ENCODE measurements around the gene SRPX2.

DNA sequence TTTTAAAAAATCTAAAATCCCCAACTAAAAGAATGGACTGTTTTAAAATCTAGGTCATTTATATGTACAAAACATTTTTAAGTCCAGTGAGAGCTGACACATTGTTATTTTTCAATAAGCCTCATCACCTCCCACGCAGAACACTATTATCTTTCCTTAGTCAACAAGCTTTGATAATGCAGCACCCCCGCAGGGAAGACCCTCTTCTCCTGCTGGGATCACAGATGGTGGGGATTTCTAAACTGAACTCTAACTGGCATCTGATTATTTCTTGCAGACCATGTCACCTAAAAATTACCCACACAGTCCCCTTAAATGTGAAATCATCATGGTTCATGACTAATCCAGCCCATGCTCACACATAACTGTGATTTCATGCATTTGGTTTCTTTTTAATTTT lies 76.3 kb downstream of the SRPX2 start:
- TF ChIP-seq, protein P1, sequence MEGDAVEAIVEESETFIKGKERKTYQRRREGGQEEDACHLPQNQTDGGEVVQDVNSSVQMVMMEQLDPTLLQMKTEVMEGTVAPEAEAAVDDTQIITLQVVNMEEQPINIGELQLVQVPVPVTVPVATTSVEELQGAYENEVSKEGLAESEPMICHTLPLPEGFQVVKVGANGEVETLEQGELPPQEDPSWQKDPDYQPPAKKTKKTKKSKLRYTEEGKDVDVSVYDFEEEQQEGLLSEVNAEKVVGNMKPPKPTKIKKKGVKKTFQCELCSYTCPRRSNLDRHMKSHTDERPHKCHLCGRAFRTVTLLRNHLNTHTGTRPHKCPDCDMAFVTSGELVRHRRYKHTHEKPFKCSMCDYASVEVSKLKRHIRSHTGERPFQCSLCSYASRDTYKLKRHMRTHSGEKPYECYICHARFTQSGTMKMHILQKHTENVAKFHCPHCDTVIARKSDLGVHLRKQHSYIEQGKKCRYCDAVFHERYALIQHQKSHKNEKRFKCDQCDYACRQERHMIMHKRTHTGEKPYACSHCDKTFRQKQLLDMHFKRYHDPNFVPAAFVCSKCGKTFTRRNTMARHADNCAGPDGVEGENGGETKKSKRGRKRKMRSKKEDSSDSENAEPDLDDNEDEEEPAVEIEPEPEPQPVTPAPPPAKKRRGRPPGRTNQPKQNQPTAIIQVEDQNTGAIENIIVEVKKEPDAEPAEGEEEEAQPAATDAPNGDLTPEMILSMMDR (conservative IDR thresholded peaks at IDR 0.05) = no peak
- no peak for TF ChIP-seq EZH2 (IDR thresholded peaks at IDR 0.05; ENCODE audit: low read depth)

Measured in PC-9 (cell line).